ENCODE measurements around the gene ZNF844. TPM values are rescaled to one million over a fixed set of nuclear protein-coding genes. Genes with fewer than 3 reads are reported as not detected.
A peak's percentile ranks its signal among the peaks of the same experiment; 100 is the strongest.
"Not testable (repeated sequence)": the region's sequence is repeated elsewhere in the genome, so short reads cannot be mapped to it uniquely, and the experiment has no call there.

ZNF844 gene
- total RNA-seq, 1 donor from 2014 or later: 9.4 TPM

DNA sequence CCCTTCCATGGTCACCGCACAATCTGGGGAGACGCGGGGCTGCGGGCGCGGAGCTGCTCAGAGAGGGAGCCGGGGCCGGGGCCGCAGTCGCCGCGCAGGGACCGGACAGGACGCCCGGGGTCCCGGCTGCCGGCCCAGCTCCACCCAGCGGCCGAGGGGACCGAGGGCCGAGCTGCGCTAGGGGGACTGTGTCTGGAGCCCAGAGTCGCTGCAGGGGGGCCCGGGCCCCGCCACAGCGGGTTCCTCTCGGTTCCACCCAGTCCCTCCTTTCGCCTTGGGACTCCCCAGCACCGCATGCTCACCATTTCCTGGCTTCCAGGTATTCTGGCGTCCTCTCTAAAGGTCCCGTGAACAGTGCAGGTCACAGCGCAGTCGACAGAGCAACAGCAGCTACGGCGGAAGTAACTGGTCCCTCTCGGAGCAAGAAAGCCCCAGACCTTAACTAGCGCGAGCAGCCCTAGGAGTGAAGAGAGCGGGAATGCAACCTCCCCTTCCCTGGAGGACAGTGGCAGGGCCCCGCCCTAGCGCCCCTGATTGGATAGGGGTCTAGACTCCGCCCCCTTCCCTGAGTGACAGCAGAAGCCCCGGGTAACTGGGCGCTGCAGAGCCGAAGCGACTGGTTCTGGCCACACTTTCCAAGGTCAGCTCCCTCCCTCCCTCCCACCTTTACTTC is 11.9 kb upstream of the ZNF844 start, which contains the start of gene ZNF878:
Gene ZNF878, minus strand, starts transcription at position 465 of the 673 bp plus-strand sequence. Its CDS starts 160 bp downstream, at position 305.
- peaks cover 16% of the 10 kb centered on the region for H3K4me1 Mint-ChIP-seq
- peak within 1 kb of the TSS; percentile 84 for H3K27ac Mint-ChIP-seq (ENCODE audit: unreplicated experiment)
- H3K4me3 Mint-ChIP-seq: peak within 1 kb of the TSS; percentile 96
- TF ChIP-seq, protein P1, sequence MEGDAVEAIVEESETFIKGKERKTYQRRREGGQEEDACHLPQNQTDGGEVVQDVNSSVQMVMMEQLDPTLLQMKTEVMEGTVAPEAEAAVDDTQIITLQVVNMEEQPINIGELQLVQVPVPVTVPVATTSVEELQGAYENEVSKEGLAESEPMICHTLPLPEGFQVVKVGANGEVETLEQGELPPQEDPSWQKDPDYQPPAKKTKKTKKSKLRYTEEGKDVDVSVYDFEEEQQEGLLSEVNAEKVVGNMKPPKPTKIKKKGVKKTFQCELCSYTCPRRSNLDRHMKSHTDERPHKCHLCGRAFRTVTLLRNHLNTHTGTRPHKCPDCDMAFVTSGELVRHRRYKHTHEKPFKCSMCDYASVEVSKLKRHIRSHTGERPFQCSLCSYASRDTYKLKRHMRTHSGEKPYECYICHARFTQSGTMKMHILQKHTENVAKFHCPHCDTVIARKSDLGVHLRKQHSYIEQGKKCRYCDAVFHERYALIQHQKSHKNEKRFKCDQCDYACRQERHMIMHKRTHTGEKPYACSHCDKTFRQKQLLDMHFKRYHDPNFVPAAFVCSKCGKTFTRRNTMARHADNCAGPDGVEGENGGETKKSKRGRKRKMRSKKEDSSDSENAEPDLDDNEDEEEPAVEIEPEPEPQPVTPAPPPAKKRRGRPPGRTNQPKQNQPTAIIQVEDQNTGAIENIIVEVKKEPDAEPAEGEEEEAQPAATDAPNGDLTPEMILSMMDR (conservative IDR thresholded peaks at IDR 0.05): peak; percentile 37
- H3K9me3 Mint-ChIP-seq: peaks cover 5% of the 10 kb centered on the region
- peaks cover 17% of the 10 kb centered on the region for H3K27me3 Mint-ChIP-seq (ENCODE audit: low read depth)
- DNase-seq (ENCODE audit: low read depth, low spot score): peak; percentile 92
- peaks cover 13% of the 10 kb centered on the region for H3K36me3 Mint-ChIP-seq (ENCODE audit: low read depth)

DNA sequence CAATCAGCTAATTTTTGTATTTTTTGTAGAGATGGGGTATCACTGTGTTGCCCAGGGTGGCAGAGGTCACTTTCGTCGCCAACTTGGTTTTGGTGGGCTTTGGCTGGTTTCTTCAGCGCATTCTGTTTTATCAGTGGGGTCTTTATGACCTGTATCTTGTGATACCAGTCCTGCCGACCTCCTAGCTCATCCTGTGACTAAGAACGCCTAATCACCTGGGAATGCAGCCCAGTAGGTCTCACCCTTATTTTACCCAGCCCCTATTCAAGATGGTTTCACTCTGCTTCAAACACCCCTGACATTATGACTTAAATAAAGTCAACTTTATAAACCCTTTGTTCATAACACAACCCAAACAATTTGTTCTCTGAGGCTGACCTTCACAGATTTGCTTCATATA is 8.7 kb upstream of the ZNF844 start:
- peak overlapping the region; percentile 46 for H3K4me3 Mint-ChIP-seq
- H3K36me3 Mint-ChIP-seq (ENCODE audit: low read depth): peaks cover 6% of the 10 kb centered on the region
- no peak for DNase-seq (ENCODE audit: low read depth, low spot score)
- TF ChIP-seq, protein P1 (conservative IDR thresholded peaks at IDR 0.05): no peak
- H3K27me3 Mint-ChIP-seq (ENCODE audit: low read depth): peaks cover 22% of the 10 kb centered on the region
- peaks cover 22% of the 10 kb centered on the region for H3K4me1 Mint-ChIP-seq
- no peaks in the 10 kb centered on the region for H3K9me3 Mint-ChIP-seq
- H3K27ac Mint-ChIP-seq (ENCODE audit: unreplicated experiment): no peak overlapping the region

DNA sequence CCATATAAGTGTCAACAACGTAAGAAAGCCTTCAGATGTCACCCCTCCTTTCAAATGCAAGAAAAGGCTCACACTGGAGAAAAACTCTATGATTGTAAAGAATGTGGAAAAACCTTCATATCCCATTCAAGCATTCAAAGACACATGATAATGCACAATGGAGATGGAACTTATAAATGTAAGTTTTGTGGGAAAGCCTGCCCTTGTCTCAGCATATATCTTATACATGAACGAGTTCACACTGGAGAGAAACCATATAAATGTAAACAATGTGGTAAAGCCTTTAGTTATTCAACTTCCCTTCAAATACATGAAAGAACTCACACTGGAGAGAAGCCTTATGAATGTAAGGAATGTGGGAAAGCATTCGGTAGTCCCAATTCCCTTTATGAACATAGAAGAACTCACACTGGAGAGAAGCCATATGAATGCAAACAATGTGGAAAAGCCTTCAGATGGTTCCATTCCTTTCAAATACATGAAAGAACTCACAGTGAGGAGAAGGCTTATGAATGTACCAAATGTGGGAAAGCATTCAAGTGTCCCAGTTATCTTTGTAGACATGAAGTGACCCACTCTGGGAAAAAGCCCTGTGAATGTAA is 11.1 kb downstream of the ZNF844 start:
- TF ChIP-seq, protein P1 (conservative IDR thresholded peaks at IDR 0.05): no peak
- Mint-ChIP-seq H3K27ac (ENCODE audit: unreplicated experiment) (no peak overlapping the region), H3K4me1 (no peaks in the 10 kb centered on the region), H3K27me3 (ENCODE audit: low read depth) (no peaks in the 10 kb centered on the region), H3K36me3 (ENCODE audit: low read depth) (peaks cover 70% of the 10 kb centered on the region), H3K9me3 (peaks cover 25% of the 10 kb centered on the region), H3K4me3 (peak overlapping the region; percentile 11)
- DNase-seq (ENCODE audit: low read depth, low spot score): no peak

DNA sequence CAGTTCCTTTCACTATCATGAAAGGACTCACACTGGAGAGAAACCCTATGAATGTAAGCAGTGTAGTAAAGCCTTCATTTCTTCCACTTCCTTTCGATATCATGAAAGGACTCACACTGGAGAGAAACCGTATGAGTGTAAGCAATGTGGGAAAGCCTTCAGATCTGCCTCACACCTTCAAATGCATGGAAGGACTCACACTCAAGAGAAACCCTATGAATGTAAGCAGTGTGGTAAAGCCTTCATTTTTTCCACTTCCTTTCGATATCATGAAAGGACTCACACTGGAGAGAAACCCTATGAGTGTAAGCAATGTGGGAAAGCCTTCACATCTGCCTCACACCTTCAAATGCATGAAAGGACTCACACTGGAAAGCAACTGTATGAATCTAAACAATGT is 11.8 kb downstream of the ZNF844 start:
- Mint-ChIP-seq H3K36me3 (ENCODE audit: low read depth) (peaks cover 69% of the 10 kb centered on the region), H3K4me3 (peak overlapping the region; percentile 11), H3K9me3 (peaks cover 25% of the 10 kb centered on the region)
- not testable (repeated sequence) for DNase-seq (ENCODE audit: low read depth, low spot score); H3K27ac Mint-ChIP-seq (ENCODE audit: unreplicated experiment); H3K27me3 Mint-ChIP-seq (ENCODE audit: low read depth); H3K4me1 Mint-ChIP-seq

DNA sequence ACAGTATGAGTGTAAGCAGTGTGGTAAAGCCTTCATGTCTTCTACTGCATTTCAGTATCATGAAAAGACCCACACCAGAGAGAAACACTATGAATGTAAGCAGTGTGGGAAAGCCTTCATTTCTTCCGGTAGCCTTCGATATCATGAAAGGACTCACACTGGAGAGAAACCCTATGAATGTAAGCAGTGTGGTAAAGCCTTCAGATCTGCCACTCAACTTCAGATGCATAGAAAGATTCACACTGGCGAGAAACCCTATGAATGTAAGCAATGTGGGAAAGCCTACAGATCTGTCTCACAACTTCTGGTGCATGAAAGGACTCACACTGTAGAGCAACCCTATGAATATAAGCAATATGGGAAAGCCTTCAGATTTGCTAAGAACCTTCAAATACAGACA is 12.8 kb downstream of the ZNF844 start:
- H3K9me3 Mint-ChIP-seq: peaks cover 26% of the 10 kb centered on the region
- H3K36me3 Mint-ChIP-seq (ENCODE audit: low read depth): peaks cover 71% of the 10 kb centered on the region
- no peaks in the 10 kb centered on the region for H3K4me1 Mint-ChIP-seq
- DNase-seq (ENCODE audit: low read depth, low spot score): no peak
- H3K4me3 Mint-ChIP-seq: no peak overlapping the region
- TF ChIP-seq, protein P1 (conservative IDR thresholded peaks at IDR 0.05): no peak
- no peak overlapping the region for H3K27ac Mint-ChIP-seq (ENCODE audit: unreplicated experiment)
- H3K27me3 Mint-ChIP-seq (ENCODE audit: low read depth): no peaks in the 10 kb centered on the region

DNA sequence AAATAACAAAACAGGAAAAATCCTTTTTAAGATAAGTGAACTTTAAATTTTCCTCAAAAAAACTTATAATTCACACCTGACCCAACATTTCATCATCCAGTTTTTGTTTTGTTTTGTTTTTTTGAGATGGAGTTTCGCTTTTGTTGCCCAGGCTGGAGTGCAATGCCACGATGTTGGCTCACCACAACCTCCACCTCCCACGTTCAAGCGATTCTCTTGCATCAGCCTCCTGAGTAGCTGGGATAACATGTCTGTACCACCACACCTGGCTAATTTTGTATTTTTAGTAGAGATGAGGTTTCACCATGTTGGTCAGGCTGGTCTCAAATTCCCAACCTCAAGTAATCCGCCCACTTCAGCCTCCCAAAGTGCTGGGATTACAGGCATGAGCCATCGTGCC is 18.8 kb downstream of the ZNF844 start:
- not testable (repeated sequence) for H3K4me3 Mint-ChIP-seq; H3K27me3 Mint-ChIP-seq (ENCODE audit: low read depth); H3K27ac Mint-ChIP-seq (ENCODE audit: unreplicated experiment); DNase-seq (ENCODE audit: low read depth, low spot score); H3K4me1 Mint-ChIP-seq
- Mint-ChIP-seq H3K36me3 (ENCODE audit: low read depth) (peaks cover 31% of the 10 kb centered on the region), H3K9me3 (peaks cover 15% of the 10 kb centered on the region)
